ENCODE results near the gene TIGD4.

The TIGD4 gene

DNA sequence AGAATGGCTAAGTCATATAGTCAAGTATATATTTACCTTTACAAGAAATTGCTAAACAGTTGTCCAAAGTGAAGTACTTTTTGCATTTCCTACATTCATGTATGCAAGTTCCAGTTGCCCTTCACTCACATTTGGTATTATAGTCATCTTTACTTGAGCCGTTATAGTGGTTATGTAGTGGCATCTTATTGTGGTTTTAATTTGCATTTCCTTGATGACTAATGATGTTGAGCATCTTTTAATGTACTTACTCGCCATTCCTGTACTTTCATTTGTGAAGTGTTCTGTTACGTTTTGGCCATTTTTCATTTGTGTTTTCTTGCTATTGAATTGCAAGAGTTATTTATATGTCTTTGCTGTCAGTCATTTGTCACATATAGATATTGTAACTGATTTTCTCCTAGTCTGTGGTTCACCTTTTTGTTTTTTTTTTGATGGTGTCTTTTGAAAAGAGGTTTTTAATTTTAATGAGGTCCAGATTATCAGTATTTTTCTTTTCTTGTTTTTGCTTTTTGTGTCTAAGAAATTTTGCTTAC lies 27.8 kb upstream of the TIGD4 start:
- H3K4me3 ChIP-seq (ENCODE audit: low read depth in 1 of 2, low read length in 2 of 2) = no peak overlapping the region
- H3K27me3 ChIP-seq (ENCODE audit: control insufficient read depth in 1 of 2, insufficient read depth in 2 of 2, low read length in 2 of 2) = no peaks in the 10 kb centered on the region
- H3K9ac ChIP-seq (ENCODE audit: low read length) = no peak overlapping the region
- H3K27ac ChIP-seq (ENCODE audit: low read depth, low read length) = no peak overlapping the region
- no peaks in the 10 kb centered on the region for H3K36me3 ChIP-seq (ENCODE audit: insufficient read depth, low read length)
- H3K9me3 ChIP-seq (ENCODE audit: low read length) = no peaks in the 10 kb centered on the region
- H3K4me1 ChIP-seq (ENCODE audit: insufficient read depth, low read length) = peaks cover 6% of the 10 kb centered on the region

DNA sequence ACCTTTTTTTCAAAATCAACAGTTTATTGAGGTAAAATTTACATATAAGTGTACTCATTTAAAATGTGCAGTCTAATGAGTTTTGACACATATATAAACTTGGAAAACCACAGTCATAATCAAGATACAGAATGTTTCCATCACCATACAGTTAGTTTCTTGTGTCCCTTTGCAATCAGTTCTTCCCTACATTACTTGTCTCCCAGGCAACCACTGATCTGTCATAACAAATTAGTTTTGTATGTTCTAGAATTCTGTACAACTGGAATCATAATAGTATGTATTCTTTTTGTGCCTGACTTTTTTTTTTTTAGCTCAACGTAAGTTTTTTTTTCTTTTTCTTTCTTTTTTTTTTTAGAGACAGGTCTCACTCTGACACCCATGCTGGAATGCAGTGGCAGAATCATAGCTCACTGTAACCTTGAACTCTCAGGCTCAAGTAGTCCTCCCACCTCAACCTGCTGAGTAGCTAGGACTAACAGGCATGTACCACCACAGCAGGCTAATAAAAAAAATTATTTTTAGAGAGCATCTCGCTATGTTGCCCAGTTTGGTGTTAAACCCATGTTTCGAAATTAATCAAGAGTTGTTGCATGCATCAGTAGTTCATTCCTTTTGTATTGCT lies 27.1 kb upstream of the TIGD4 start:
- Histone ChIP-seq H3K4me3 (ENCODE audit: low read depth in 1 of 2, low read length in 2 of 2) (no peak overlapping the region), H3K27ac (ENCODE audit: low read depth, low read length) (no peak overlapping the region), H3K9ac (ENCODE audit: low read length) (no peak overlapping the region), H3K36me3 (ENCODE audit: insufficient read depth, low read length) (no peaks in the 10 kb centered on the region), H3K4me1 (ENCODE audit: insufficient read depth, low read length) (peaks cover 8% of the 10 kb centered on the region), H3K27me3 (ENCODE audit: control insufficient read depth in 1 of 2, insufficient read depth in 2 of 2, low read length in 2 of 2) (no peaks in the 10 kb centered on the region), H3K9me3 (ENCODE audit: low read length) (no peaks in the 10 kb centered on the region)

DNA sequence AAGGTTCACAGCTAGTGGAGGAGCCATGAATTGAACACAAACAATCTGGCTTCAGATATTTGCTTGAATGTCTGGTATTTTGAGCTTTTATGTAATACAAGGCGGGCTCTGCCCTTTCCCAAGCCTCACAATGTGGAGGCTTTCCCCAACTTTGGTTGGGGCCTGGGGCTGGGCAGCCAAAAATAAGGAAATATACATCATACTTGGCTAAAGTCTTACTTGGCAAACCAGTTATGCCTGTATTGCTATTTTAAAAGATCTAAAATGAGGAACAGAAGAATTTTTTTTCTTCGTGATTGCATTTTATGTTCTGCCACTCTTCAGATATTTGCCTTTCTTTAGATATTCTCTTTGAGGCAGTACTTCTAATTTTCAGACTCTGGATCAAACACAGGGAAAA lies 26.3 kb upstream of the TIGD4 start:
- Histone ChIP-seq H3K9me3 (ENCODE audit: low read length) (no peaks in the 10 kb centered on the region), H3K4me1 (ENCODE audit: insufficient read depth, low read length) (peaks cover 14% of the 10 kb centered on the region), H3K4me3 (ENCODE audit: low read depth in 1 of 2, low read length in 2 of 2) (no peak overlapping the region), H3K27ac (ENCODE audit: low read depth, low read length) (no peak overlapping the region), H3K27me3 (ENCODE audit: control insufficient read depth in 1 of 2, insufficient read depth in 2 of 2, low read length in 2 of 2) (no peaks in the 10 kb centered on the region), H3K9ac (ENCODE audit: low read length) (no peak overlapping the region), H3K36me3 (ENCODE audit: insufficient read depth, low read length) (no peaks in the 10 kb centered on the region)

DNA sequence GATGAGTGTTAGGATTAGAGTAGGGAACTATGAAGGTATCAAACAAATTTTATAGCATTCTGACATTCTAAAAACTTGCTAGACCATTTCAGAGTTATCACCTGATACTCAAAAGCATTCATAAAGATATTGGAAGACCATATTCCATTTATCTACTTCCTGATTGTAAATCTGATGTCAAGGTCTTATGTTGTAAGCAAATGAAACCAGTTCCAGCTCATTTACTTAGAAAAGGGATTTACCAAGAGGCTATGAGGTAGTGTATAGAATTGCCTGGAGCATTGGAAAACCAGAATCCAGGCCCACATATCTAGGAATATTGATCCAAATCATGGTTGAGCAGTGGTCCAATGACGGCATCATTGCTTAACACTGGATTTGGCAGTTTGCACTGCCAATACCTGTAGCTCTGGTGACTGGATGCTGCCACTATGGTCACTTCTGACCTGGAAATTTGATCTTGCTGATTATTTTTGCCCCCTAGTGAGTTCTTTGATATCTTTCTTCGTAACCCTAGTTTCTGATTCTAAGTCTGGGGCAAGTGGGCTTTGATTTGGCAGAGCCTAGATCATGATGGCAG lies 25.6 kb upstream of the TIGD4 start:
- H3K27ac ChIP-seq (ENCODE audit: low read depth, low read length) = no peak overlapping the region
- no peaks in the 10 kb centered on the region for H3K36me3 ChIP-seq (ENCODE audit: insufficient read depth, low read length)
- H3K27me3 ChIP-seq (ENCODE audit: control insufficient read depth in 1 of 2, insufficient read depth in 2 of 2, low read length in 2 of 2) = no peaks in the 10 kb centered on the region
- H3K9ac ChIP-seq (ENCODE audit: low read length) = no peak overlapping the region
- H3K4me1 ChIP-seq (ENCODE audit: insufficient read depth, low read length) = peaks cover 14% of the 10 kb centered on the region
- no peak overlapping the region for H3K4me3 ChIP-seq (ENCODE audit: low read depth in 1 of 2, low read length in 2 of 2)
- no peaks in the 10 kb centered on the region for H3K9me3 ChIP-seq (ENCODE audit: low read length)

DNA sequence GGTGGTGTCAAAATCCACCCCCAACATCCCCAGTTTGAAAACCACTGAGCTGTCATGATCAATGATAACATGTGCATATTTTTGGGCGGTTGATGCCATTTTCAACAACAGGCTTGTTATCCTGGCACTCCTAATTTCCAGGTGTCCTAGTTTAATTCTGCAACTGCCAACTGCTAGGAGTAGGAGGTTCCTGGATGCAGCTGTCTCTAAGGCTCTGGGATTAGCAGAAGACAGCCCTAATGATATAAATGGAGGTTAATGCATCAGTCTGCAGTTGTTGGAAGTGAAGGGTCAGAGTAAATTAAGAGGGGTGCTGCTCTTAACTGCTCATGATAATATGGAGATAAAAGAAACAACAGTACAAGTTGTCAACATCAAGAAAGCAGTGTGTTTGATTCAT lies 24.0 kb upstream of the TIGD4 start:
- Histone ChIP-seq H3K27me3 (ENCODE audit: control insufficient read depth in 1 of 2, insufficient read depth in 2 of 2, low read length in 2 of 2) (no peaks in the 10 kb centered on the region), H3K36me3 (ENCODE audit: insufficient read depth, low read length) (no peaks in the 10 kb centered on the region), H3K27ac (ENCODE audit: low read depth, low read length) (no peak overlapping the region), H3K4me1 (ENCODE audit: insufficient read depth, low read length) (peaks cover 14% of the 10 kb centered on the region), H3K9me3 (ENCODE audit: low read length) (no peaks in the 10 kb centered on the region), H3K9ac (ENCODE audit: low read length) (no peak overlapping the region), H3K4me3 (ENCODE audit: low read depth in 1 of 2, low read length in 2 of 2) (no peak overlapping the region)

DNA sequence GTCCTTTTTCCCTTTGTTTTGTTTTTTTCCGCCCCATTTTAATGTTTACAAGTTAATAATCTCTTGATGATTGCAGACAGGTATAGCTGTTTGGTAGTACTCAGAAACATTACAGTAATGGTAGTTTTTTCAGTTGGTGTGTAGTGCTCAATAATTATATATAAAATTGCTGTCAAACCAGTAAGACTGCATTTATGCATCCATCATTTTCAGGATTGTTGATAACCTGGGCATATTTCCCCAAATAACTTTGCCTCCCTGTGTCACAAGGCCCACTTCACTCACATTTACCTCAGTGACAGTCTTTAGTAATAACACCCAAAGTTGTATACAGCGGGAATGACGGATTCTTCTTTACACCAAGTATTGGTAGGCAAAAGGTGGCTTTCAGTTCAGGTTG lies 16.4 kb upstream of the TIGD4 start:
- H3K9me3 ChIP-seq (ENCODE audit: low read length) = no peaks in the 10 kb centered on the region
- H3K27ac ChIP-seq (ENCODE audit: low read depth, low read length) = no peak overlapping the region
- H3K27me3 ChIP-seq (ENCODE audit: control insufficient read depth in 1 of 2, insufficient read depth in 2 of 2, low read length in 2 of 2) = no peaks in the 10 kb centered on the region
- peaks cover 6% of the 10 kb centered on the region for H3K4me1 ChIP-seq (ENCODE audit: insufficient read depth, low read length)
- no peak overlapping the region for H3K4me3 ChIP-seq (ENCODE audit: low read depth in 1 of 2, low read length in 2 of 2)
- H3K9ac ChIP-seq (ENCODE audit: low read length) = no peak overlapping the region
- no peaks in the 10 kb centered on the region for H3K36me3 ChIP-seq (ENCODE audit: insufficient read depth, low read length)

DNA sequence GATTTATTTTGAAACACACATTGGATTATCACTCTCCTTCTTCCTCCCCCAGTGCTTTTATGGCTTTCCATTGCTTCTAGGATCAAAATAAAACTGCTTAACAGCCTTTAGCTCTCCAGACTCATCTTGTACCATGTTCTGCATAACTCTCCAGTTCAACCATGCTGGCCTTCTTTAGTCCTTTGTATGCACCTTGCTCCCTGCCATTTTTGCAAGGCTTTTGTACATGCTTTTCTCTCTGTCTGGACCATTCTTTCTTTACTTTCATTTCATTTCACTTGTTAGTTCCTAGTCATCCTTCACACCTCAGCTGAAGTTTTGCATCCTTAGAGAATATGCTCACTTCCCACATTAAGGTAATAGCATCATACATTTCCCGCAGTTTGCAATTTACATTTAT lies 7.1 kb upstream of the TIGD4 start:
- H3K27me3 ChIP-seq (ENCODE audit: control insufficient read depth in 1 of 2, insufficient read depth in 2 of 2, low read length in 2 of 2) = no peaks in the 10 kb centered on the region
- no peaks in the 10 kb centered on the region for H3K9me3 ChIP-seq (ENCODE audit: low read length)
- H3K4me3 ChIP-seq (ENCODE audit: low read depth in 1 of 2, low read length in 2 of 2) = no peak overlapping the region
- H3K4me1 ChIP-seq (ENCODE audit: insufficient read depth, low read length) = peaks cover 22% of the 10 kb centered on the region
- H3K9ac ChIP-seq (ENCODE audit: low read length) = no peak overlapping the region
- H3K27ac ChIP-seq (ENCODE audit: low read depth, low read length) = no peak overlapping the region
- H3K36me3 ChIP-seq (ENCODE audit: insufficient read depth, low read length) = no peaks in the 10 kb centered on the region

DNA sequence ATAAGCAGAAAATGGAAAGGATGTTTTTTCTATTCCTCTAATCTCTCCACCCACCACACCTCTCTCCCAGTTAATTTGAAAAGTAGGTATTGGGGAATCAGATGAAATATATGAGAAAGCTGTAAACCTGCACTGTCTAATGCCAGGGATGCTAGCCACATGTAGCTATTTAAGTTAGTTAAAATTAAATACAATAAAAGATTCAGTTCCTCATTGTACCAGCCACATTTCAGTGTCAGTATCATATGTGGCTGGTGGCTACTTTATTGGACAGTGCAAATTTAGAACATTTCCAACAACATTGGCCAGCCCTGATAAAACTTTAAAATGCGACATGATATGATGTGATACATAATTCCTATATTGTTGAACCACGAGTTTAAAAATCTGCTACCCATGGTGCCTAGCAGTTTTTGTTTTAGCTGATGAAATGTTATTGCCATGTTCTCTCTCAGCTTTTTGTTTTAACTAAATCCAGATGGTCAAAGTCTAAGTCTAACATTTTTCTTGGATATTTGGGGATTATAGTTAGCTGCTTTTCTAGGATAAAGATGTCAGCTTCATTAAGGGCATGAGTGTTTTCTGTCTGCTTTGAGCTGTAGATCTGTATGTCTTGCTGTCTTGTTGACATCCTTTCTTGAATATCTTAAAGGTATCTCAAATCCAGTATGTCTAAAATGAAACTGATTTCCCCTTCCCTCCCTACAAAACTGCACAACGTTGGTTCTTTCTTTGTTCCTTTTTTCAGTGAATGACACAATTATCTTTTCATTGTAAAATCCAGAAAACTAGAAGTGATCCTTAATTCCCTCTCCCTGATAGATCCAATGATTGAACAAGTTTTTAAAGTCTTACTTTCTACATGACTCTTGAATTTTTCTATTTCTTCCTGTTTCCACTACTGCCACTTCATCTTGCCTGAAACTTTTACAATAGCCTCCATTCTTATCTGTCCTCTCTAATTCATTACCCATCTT lies 6.4 kb upstream of the TIGD4 start:
- no peak overlapping the region for H3K9ac ChIP-seq (ENCODE audit: low read length)
- H3K27me3 ChIP-seq (ENCODE audit: control insufficient read depth in 1 of 2, insufficient read depth in 2 of 2, low read length in 2 of 2) = no peaks in the 10 kb centered on the region
- H3K36me3 ChIP-seq (ENCODE audit: insufficient read depth, low read length) = no peaks in the 10 kb centered on the region
- no peaks in the 10 kb centered on the region for H3K9me3 ChIP-seq (ENCODE audit: low read length)
- no peak overlapping the region for H3K4me3 ChIP-seq (ENCODE audit: low read depth in 1 of 2, low read length in 2 of 2)
- H3K27ac ChIP-seq (ENCODE audit: low read depth, low read length) = no peak overlapping the region
- peaks cover 27% of the 10 kb centered on the region for H3K4me1 ChIP-seq (ENCODE audit: insufficient read depth, low read length)

DNA sequence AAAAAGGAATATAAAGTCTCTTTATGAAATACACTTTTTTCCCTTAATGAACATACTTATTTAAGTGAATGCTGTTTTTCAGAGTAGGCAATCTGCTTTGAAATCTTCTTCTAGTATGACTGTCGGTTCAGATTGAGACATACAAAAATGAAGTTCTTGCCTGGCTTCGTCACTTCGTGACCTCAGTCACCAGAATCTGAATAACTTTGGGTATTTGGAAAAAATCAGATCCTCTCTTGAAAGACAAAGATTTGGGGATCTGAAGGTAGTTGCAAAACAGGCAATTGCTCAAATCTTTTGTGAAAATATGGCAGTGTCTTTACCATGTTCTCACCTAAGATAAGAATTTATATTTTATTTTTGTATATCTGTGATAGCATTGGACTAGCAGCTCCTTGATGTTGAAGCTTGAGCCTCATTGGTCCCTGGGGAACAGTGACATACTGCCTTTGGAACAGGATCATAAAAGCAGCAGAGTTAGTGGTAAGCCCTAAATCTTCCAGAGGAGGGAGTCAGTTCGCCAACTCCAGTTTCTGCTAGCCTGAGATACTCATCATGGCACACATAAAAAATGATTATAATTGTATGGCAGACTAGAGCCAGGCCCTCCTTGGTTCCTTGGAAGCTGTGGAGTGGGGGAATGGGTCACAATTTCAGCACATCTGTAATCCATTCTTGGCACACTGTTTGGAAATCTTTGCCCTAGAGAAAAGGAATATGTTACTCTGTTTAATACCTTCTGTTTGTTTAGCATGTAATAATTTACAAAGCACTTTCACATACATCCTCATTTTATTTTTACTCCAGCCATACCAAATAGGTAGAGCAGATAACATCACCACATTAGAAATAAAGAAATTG lies 5.2 kb upstream of the TIGD4 start:
- Histone ChIP-seq H3K4me1 (ENCODE audit: insufficient read depth, low read length) (peaks cover 33% of the 10 kb centered on the region), H3K27ac (ENCODE audit: low read depth, low read length) (no peak overlapping the region), H3K36me3 (ENCODE audit: insufficient read depth, low read length) (no peaks in the 10 kb centered on the region), H3K4me3 (ENCODE audit: low read depth in 1 of 2, low read length in 2 of 2) (no peak overlapping the region), H3K9ac (ENCODE audit: low read length) (no peak overlapping the region), H3K27me3 (ENCODE audit: control insufficient read depth in 1 of 2, insufficient read depth in 2 of 2, low read length in 2 of 2) (no peaks in the 10 kb centered on the region), H3K9me3 (ENCODE audit: low read length) (no peaks in the 10 kb centered on the region)

DNA sequence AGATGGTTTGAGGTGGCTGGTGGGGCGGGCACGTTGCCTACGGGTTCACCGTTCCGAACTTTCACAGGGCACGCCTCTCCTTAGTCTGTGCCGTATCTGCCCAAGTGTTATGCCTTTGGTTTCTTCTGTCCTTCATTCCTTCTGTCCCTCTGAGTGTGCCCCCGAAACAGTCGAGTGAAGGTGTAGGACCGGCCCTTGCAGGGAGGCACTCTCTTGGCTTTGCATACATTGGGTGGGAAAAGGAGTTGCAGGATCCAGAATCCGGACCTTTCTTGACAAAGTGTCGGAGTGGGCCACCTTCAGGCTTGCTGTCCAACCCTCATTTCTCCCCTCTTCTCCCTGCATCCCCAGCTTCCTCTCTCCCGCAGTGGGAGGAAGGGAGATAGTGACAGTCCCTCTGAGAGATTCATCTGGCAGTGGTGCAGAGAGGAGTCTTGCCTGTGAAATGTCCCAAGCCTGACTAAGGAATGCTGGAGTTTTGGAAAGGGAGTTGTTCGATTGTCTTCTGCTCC lies 793 bp upstream of the TIGD4 start:
- no peaks in the 10 kb centered on the region for H3K27me3 ChIP-seq (ENCODE audit: control insufficient read depth in 1 of 2, insufficient read depth in 2 of 2, low read length in 2 of 2)
- no peaks in the 10 kb centered on the region for H3K9me3 ChIP-seq (ENCODE audit: low read length)
- peak overlapping the region; percentile 91 for H3K27ac ChIP-seq (ENCODE audit: low read depth, low read length)
- H3K36me3 ChIP-seq (ENCODE audit: insufficient read depth, low read length) = no peaks in the 10 kb centered on the region
- H3K4me3 ChIP-seq (ENCODE audit: low read depth in 1 of 2, low read length in 2 of 2) = peak overlapping the region; percentile 90 to 97
- peaks cover 28% of the 10 kb centered on the region for H3K4me1 ChIP-seq (ENCODE audit: insufficient read depth, low read length)
- peak overlapping the region; percentile 45 for H3K9ac ChIP-seq (ENCODE audit: low read length)

Data from muscle layer of colon (tissue), 2 donors.